Body of pancreas (tissue), 4 donors: Measurements from ENCODE around the gene COL1A2.

Source experiments
- CTCF ChIP-seq, 7 experiments: fragments of 450-650 bp in 4 of 7; fragments of 200-600 bp in 3 of 7; sonication (generic) in 3 of 7; IDR thresholded peaks; one replicate each; pipeline ENCODE4 v1.5.1; 2016 to 2019; ENCODE audit warnings: antibody characterized with exemption in 7 of 7
- POLR2A ChIP-seq, 3 donors: fragments of 450-650 bp; IDR thresholded peaks; one replicate each; pipeline ENCODE4 v1.6.1; 2016; ENCODE audit warnings: antibody characterized with exemption in 3 of 3, mild to moderate bottlenecking in 2 of 3

GRCh38 chr7:94431619-94432280, 37.1 kb downstream of the COL1A2 start:
- TF ChIP-seq CTCF (IDR thresholded peaks at IDR 0.05) = no peak
- no peak for TF ChIP-seq POLR2A (IDR thresholded peaks at IDR 0.05)
